Measurements from ENCODE around the gene PITPNC1.

GRCh38 chr17:67335245-67335835 lies 41.7 kb upstream of the PITPNC1 start:
- no peak for TF ChIP-seq CTCF (IDR thresholded peaks at IDR 0.05; ENCODE audit: low read length)
- no peak for TF ChIP-seq EZH2 (IDR thresholded peaks at IDR 0.05; ENCODE audit: borderline replicate concordance, low read length)

Measured in OCI-LY1 (cell line).